Adipose tissue (tissue), 3 donors: Measurements from ENCODE around the gene MYLK. TPM values are rescaled to one million over a fixed set of nuclear protein-coding genes. Genes with fewer than 3 reads are reported as not detected.

ENCODE experiments used
- H3K27ac ChIP-seq: one replicate; pipeline ENCODE4 v1.5.1; 2013; ENCODE audit warnings: low read depth, low read length
- WGBS, 3 donors: extraction: QIAGEN DNeasy Blood & Tissue Kit; methylation state at CpG; one replicate each; pipeline ENCODE4 v1.1.7; 2013; 5-methylcytosine and 5-hydroxymethylcytosine counted together
- polyA plus RNA-seq, 3 donors: library from polyadenylated mRNA; stranded (reverse); fragments of 200-250 nt; gene quantifications; one replicate each; pipeline ENCODE4 v1.2.3, GENCODE V29; 2013
- donor health status: healthy with polysubstance abuse.
- donor health status: Bipolar disorder and iron deficiency.
- donor health status: healthy.

The MYLK gene
- polyA plus RNA-seq, 3 donors, result 8.5 to 33.0 (median 16.0) TPM

- 48 to 83% (median 56%) methylated on average over 1 of the region's 1 CpG for WGBS, 3 donors
Measured at GRCh38 chr3:123841476-123842238, 42.5 kb downstream of the MYLK start.

GRCh38 chr3:123840961-123841360 is 43.2 kb downstream of the MYLK start:
- 80 to 96% (median 91%) methylated on average over 2 of the region's 2 CpGs for WGBS, 3 donors
- no peak overlapping the region for H3K27ac ChIP-seq

More at GRCh38 chr3:123841476-123842238, 42.5 kb downstream of the MYLK start:
- no peak overlapping the region for H3K27ac ChIP-seq

GRCh38 chr3:123837858-123838257 is 46.3 kb downstream of the MYLK start:
- no peak overlapping the region for H3K27ac ChIP-seq

- 71 to 81% (median 73%) methylated on average over 2 of the region's 2 CpGs for WGBS, 3 donors
- H3K27ac ChIP-seq, result no peak overlapping the region
Measured at GRCh38 chr3:123834631-123835030, 49.5 kb downstream of the MYLK start.

GRCh38 chr3:123833398-123833785 is 50.7 kb downstream of the MYLK start:
- 39 to 65% (median 46%) methylated on average over 1 of the region's 1 CpG for WGBS, 3 donors
- H3K27ac ChIP-seq, result no peak overlapping the region

- H3K27ac ChIP-seq, result no peak overlapping the region
- WGBS, 3 donors, result 28 to 56% (median 53%) methylated on average over 3 of the region's 3 CpGs
Measured at GRCh38 chr3:123832692-123833397, 51.3 kb downstream of the MYLK start.

- 59 to 79% (median 61%) methylated on average over 7 of the region's 7 CpGs for WGBS, 3 donors
- H3K27ac ChIP-seq, result no peak overlapping the region
Measured at GRCh38 chr3:123831420-123831819, 52.7 kb downstream of the MYLK start.

- H3K27ac ChIP-seq, result no peak overlapping the region
- 74 to 92% (median 84%) methylated on average over 1 of the region's 1 CpG for WGBS, 3 donors
Measured at GRCh38 chr3:123821920-123822319, 62.2 kb downstream of the MYLK start.

GRCh38 chr3:123819949-123820348 is 64.2 kb downstream of the MYLK start:
- 94 to 100% (median 95%) methylated on average over 1 of the region's 1 CpG for WGBS, 3 donors
- no peak overlapping the region for H3K27ac ChIP-seq

- no peak overlapping the region for H3K27ac ChIP-seq
- 42 to 78% (median 70%) methylated on average over 2 of the region's 2 CpGs for WGBS, 3 donors
Measured at GRCh38 chr3:123818921-123819429, 65.2 kb downstream of the MYLK start.

- no peak overlapping the region for H3K27ac ChIP-seq
- WGBS, 3 donors, result 68 to 88% (median 84%) methylated on average over 5 of the region's 5 CpGs
Measured at GRCh38 chr3:123818324-123818920, 65.7 kb downstream of the MYLK start.

- H3K27ac ChIP-seq, result no peak overlapping the region
- 84 to 92% (median 89%) methylated on average over 4 of the region's 4 CpGs for WGBS, 3 donors
Measured at GRCh38 chr3:123817413-123817812, 66.7 kb downstream of the MYLK start.

GRCh38 chr3:123816673-123817207 is 67.4 kb downstream of the MYLK start:
- 54 to 77% (median 60%) methylated on average over 5 of the region's 5 CpGs for WGBS, 3 donors
- no peak overlapping the region for H3K27ac ChIP-seq

- 45 to 95% (median 81%) methylated on average over 1 of the region's 1 CpG for WGBS, 3 donors
- no peak overlapping the region for H3K27ac ChIP-seq
Measured at GRCh38 chr3:123815981-123816380, 68.2 kb downstream of the MYLK start.

- H3K27ac ChIP-seq, result no peak overlapping the region
- 94 to 97% (median 94%) methylated on average over 4 of the region's 4 CpGs for WGBS, 3 donors
Measured at GRCh38 chr3:123813876-123814275, 70.3 kb downstream of the MYLK start.

GRCh38 chr3:123809597-123809996 is 74.5 kb downstream of the MYLK start:
- no peak overlapping the region for H3K27ac ChIP-seq
- 60 to 90% (median 72%) methylated on average over 4 of the region's 4 CpGs for WGBS, 3 donors

GRCh38 chr3:123808812-123809211 is 75.3 kb downstream of the MYLK start:
- H3K27ac ChIP-seq, result no peak overlapping the region
- WGBS, 3 donors, result 70 to 90% (median 79%) methylated on average over 2 of the region's 2 CpGs

- H3K27ac ChIP-seq, result no peak overlapping the region
- WGBS, 3 donors, result 16 to 69% (median 62%) methylated on average over 2 of the region's 2 CpGs
Measured at GRCh38 chr3:123807820-123808219, 76.3 kb downstream of the MYLK start.

GRCh38 chr3:123805504-123805903 is 78.6 kb downstream of the MYLK start:
- no peak overlapping the region for H3K27ac ChIP-seq
- 72 to 87% (median 77%) methylated on average over 2 of the region's 2 CpGs for WGBS, 3 donors
